Nephron (organoid): ENCODE results near the gene FOXP2.

Experiments used
- H3K27ac Mint-ChIP-seq, 3 experiments: 2 replicates each; pipeline ENCODE4 v1.8.0; 2020; ENCODE audit warnings: mixed read lengths in 3 of 3, mild to moderate bottlenecking in 2 of 3, moderate library complexity in 1 of 3
- H3K27me3 Mint-ChIP-seq: 2 replicates; pipeline ENCODE4 v1.8.0; 2021; ENCODE audit warnings: low read depth, mild to moderate bottlenecking, moderate library complexity, mixed read lengths
- H3K36me3 Mint-ChIP-seq: 2 replicates; pipeline ENCODE4 v1.8.0; 2020; ENCODE audit warnings: low read depth, mixed read lengths
- H3K4me1 Mint-ChIP-seq: 2 replicates; pipeline ENCODE4 v1.8.0; 2020; ENCODE audit warnings: mixed read lengths
- H3K4me3 Mint-ChIP-seq, 3 experiments: 2 replicates each; pipeline ENCODE4 v1.8.0; 2020; ENCODE audit warnings: mild to moderate bottlenecking in 3 of 3, mixed read lengths in 3 of 3, moderate library complexity in 2 of 3
- H3K9me3 Mint-ChIP-seq: 2 replicates; pipeline ENCODE4 v1.8.0; 2020; ENCODE audit warnings: mixed read lengths
- CTCF ChIP-seq, 3 experiments: fragments of 200-600 bp; sonication (generic); IDR thresholded peaks; one replicate each; pipeline ENCODE4 v1.5.0; 2021; ENCODE audit warnings: antibody characterized with exemption in 3 of 3; ENCODE audit not compliant: unreplicated experiment in 3 of 3

FOXP2 gene

DNA sequence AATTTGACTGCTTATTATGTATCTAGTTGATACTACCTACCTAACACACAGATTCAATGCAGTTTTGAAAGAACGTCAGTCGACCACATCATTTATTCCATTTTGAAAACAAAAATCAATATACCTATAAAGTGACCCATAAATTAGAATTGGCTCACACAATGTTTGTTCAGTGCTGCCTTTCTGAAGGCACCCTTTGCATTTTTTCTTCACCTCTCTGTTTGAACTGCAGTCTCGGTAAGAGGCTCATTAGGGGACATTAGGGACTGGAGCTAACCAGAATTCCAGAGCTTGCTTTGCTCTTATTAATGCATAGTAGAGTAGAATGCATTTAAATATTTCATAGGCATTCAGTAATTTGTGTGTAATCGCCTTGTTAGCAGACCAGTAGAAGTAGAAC lies 234.1 kb downstream of the FOXP2 start:
- H3K4me3 Mint-ChIP-seq, result no peak overlapping the region
- no peaks in the 10 kb centered on the region for H3K9me3 Mint-ChIP-seq
- peaks cover 7% of the 10 kb centered on the region for H3K4me1 Mint-ChIP-seq
- H3K36me3 Mint-ChIP-seq, result peaks cover 3% of the 10 kb centered on the region
- peaks cover 7% of the 10 kb centered on the region for H3K27me3 Mint-ChIP-seq
- no peak overlapping the region for H3K27ac Mint-ChIP-seq
- no peak for TF ChIP-seq CTCF (IDR thresholded peaks at IDR 0.05; ENCODE audit: unreplicated experiment in 3 of 3)

- TF ChIP-seq CTCF (IDR thresholded peaks at IDR 0.05; ENCODE audit: unreplicated experiment in 3 of 3), result no peak
- no peak overlapping the region for H3K4me3 Mint-ChIP-seq
- peaks cover 12% of the 10 kb centered on the region for H3K4me1 Mint-ChIP-seq
- peaks cover 3% of the 10 kb centered on the region for H3K36me3 Mint-ChIP-seq
- peaks cover 7% of the 10 kb centered on the region for H3K27me3 Mint-ChIP-seq
- H3K9me3 Mint-ChIP-seq, result no peaks in the 10 kb centered on the region
- H3K27ac Mint-ChIP-seq, result no peak overlapping the region
Measured at GRCh38 chr7:114649689-114650088, 235.1 kb downstream of the FOXP2 start.

- TF ChIP-seq CTCF (IDR thresholded peaks at IDR 0.05; ENCODE audit: unreplicated experiment in 3 of 3), result no peak
- Mint-ChIP-seq H3K4me1 (peaks cover 16% of the 10 kb centered on the region), H3K27me3 (peaks cover 7% of the 10 kb centered on the region), H3K27ac (no peak overlapping the region), H3K9me3 (no peaks in the 10 kb centered on the region), H3K36me3 (peaks cover 5% of the 10 kb centered on the region), H3K4me3 (no peak overlapping the region)
Measured at GRCh38 chr7:114650491-114650890, 235.9 kb downstream of the FOXP2 start.

GRCh38 chr7:114652041-114652440 lies 237.4 kb downstream of the FOXP2 start:
- TF ChIP-seq CTCF (IDR thresholded peaks at IDR 0.05; ENCODE audit: unreplicated experiment in 3 of 3), result no peak
- H3K4me3 Mint-ChIP-seq, result no peak overlapping the region
- H3K27ac Mint-ChIP-seq, result no peak overlapping the region
- peaks cover 23% of the 10 kb centered on the region for H3K4me1 Mint-ChIP-seq
- peaks cover 10% of the 10 kb centered on the region for H3K27me3 Mint-ChIP-seq
- no peaks in the 10 kb centered on the region for H3K9me3 Mint-ChIP-seq
- H3K36me3 Mint-ChIP-seq, result peaks cover 4% of the 10 kb centered on the region

- no peaks in the 10 kb centered on the region for H3K9me3 Mint-ChIP-seq
- peak overlapping the region in 1 of 3 experiments; percentile 14 for H3K27ac Mint-ChIP-seq
- H3K36me3 Mint-ChIP-seq, result peaks cover 9% of the 10 kb centered on the region
- H3K27me3 Mint-ChIP-seq, result peaks cover 10% of the 10 kb centered on the region
- TF ChIP-seq CTCF (IDR thresholded peaks at IDR 0.05; ENCODE audit: unreplicated experiment in 3 of 3), result no peak
- H3K4me1 Mint-ChIP-seq, result peaks cover 23% of the 10 kb centered on the region
- peak overlapping the region in 2 of 3 experiments; percentile 2 to 3 for H3K4me3 Mint-ChIP-seq
Measured at GRCh38 chr7:114653364-114654088, 238.9 kb downstream of the FOXP2 start.

- no peak for TF ChIP-seq CTCF (IDR thresholded peaks at IDR 0.05; ENCODE audit: unreplicated experiment in 3 of 3)
- H3K9me3 Mint-ChIP-seq, result no peaks in the 10 kb centered on the region
- H3K4me1 Mint-ChIP-seq, result peaks cover 31% of the 10 kb centered on the region
- no peak overlapping the region for H3K4me3 Mint-ChIP-seq
- peaks cover 9% of the 10 kb centered on the region for H3K36me3 Mint-ChIP-seq
- no peak overlapping the region for H3K27ac Mint-ChIP-seq
- H3K27me3 Mint-ChIP-seq, result peaks cover 14% of the 10 kb centered on the region
Measured at GRCh38 chr7:114656466-114656865, 241.9 kb downstream of the FOXP2 start.
